GM19023 (cell line): ENCODE measurements around the gene MPRIP.
"Not testable (repeated sequence)": the region's sequence is repeated elsewhere in the genome, so short reads cannot be mapped to it uniquely, and the experiment has no call there.

ENCODE experiments used
- ATAC-seq: cut with Tn5 transposase; IDR thresholded peaks from one replicate; pipeline ENCODE4 v1.9.1; 2021; ENCODE audit warnings: mild to moderate bottlenecking, moderate library complexity; ENCODE audit not compliant: unreplicated experiment

The MPRIP gene

GRCh38 chr17:17122781-17123483 lies 80.7 kb downstream of the MPRIP start:
- no peak for ATAC-seq

GRCh38 chr17:17124341-17124740 lies 82.1 kb downstream of the MPRIP start:
- ATAC-seq: no peak

DNA sequence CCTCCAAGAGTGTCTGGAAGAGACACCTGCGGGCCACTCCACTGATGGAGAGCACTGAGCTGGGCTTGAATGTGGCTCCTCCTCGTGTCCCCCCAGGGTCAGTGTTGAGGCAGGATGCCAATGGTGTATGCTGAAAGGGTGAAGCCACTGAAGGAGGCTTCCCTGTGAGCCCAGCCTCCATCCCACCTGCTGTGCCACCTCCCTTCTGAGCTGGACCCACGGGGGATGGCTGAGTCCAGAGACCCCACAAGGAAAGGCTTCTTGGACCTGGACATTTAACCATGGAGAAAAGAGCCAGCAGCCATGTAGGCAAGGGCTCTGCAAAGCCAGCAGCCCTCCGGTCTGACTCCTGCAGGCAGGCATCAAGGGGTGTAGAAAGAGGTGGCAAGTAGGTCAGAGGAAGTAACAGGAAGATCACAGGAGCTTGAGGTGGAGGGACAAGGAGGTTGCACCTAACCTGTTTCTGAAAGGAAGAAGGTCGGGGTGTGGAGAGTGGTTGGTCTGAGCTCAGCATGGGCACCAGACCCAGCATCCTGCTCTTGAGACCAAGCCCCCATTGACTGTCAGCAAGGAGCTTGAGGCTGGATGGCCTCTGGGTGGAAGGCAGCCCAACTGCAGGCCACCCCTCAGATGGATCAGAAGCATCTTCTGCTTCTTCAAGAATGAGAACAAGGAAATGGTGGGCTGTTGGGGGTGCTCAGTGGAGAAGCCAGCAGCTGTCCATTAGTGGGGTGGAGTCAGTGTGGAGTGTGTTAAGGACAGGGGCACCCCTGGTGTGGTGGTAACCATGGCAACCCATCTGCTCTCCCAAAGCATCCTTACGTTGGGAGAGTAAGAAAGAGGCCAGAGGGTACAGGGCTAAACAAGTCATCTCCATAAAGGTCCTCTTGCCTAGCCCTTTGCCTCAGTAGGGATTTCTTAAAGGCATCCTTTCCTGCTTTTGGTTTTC lies 83.2 kb downstream of the MPRIP start:
- ATAC-seq: no peak

DNA sequence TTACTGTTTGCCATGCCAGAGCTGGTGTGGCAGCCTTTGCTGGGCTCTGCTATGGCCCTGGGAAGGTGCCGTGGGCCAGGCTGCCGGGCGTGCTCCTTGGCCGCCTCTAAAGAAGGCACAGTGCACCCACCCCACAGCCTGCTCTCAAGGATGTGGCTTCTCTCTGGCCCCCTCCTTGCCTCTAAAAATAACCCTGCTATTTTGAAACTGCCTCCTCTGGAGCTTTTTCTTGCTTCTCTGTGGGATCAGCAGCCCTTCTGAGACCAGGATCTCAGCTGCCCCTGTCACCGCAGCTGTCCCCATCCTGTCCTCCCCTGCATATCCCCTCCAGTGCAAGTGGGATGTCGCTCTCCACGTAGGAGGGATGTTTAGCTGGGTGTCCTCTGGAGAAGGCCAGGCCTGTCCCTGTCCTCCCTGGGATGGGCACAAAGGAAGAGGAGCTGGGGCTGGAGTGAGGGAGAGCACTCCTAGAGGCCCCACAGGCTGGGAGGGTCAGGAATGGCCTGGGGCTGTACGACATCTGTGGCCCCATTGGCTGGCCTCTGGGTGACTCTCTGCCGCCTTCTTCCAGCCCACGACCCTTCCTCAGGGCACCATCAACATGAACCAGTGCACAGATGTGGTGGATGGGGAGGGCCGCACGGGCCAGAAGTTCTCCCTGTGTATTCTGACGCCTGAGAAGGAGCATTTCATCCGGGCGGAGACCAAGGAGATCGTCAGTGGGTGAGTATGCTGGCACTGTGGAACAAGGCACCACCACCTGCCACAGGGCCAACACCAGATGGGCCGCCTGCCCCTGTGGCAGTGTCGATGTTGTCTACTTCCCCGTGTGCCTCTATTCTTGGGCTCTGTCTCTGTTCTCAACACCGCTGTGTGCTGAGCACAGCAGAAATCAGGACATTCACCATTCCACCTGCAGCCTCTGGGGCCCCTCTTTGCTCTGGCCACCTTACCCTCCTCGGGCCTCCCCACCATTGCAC lies 84.2 kb downstream of the MPRIP start:
- ATAC-seq: no peak

DNA sequence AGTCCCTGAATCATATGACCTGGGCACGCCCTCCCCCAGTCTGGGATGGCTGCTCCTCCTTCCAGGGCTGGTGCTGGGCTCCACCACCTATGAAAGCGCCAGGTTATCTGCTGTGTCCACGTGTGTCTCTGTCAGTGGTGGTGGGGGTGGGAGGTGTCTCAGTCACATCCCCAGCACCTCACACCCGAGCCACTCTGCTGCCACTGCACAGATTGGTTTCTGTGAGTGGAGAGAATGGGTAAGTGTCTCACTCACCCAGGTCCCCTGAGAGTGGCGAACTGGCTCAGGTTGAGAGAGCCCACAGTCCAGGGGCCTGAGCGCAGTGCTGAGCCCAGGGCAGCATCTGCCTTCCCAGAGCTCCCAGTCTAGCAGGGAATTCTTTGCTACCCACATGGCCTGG lies 84.9 kb downstream of the MPRIP start:
- no peak for ATAC-seq

GRCh38 chr17:17127730-17128291 lies 85.6 kb downstream of the MPRIP start:
- no peak for ATAC-seq

- no peak for ATAC-seq
These were observed 86.3 kb downstream of the MPRIP start for GRCh38 chr17:17128476-17129075.

GRCh38 chr17:17129466-17129865 lies 87.2 kb downstream of the MPRIP start:
- ATAC-seq: no peak

DNA sequence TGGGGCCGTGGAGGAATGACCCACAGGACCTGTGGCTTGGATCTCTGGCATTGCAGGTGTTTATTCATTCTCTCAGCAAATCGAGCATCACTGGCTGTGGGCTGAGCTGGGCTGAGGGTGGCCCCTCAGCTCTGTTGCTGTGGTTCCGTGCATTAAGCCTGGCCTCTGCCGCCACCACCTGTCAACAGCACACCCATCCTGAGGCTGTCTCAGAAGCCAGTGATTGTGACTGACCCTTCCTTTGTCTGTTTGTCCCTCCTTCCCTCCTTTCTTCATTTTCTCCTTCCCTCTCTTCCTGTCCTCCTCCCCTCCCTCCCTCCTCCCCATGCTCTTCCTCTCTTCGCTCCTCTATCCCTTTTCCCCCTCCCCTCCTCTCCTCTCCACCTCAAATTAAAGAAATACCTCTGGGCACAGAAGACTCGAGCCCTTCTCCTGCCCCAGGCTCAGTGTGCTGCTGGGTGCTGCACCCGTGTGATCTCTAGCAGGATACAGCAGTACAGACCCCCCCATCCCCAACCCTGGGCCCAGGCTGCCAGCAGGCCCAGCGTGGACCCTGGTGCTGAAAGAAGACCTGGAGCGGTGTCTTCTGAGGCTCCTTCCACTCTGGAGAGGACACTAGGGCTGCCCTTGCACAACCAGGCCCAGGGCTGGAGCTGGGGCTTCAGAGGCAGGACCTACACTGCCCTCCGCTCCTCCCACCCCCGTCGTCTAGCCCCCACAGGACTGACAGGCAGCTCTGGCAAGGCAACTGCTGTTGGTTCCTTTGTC lies 88.0 kb downstream of the MPRIP start:
- no peak for ATAC-seq

GRCh38 chr17:17131839-17132238 lies 89.6 kb downstream of the MPRIP start:
- no peak for ATAC-seq

DNA sequence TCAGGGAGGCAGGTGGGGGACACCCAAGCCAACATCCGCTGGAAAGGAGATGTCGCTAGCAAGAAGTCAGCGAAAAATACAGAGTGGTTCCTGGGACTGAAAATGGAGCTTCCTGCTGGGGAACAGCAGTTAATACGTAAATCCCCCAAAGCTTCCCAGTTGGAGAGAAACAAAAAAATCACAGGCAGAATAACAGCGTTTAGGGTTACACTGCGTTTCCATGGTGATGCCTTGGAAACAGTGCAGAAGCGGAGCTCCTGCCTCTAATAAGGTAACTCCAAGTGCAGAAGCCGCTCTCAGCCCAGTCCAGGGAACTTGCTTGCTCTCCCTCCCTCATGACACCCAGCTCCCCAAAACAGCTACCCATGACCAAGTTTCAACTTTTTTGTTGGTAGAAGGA lies 90.5 kb downstream of the MPRIP start:
- ATAC-seq: no peak

GRCh38 chr17:17134051-17134956 lies 92.0 kb downstream of the MPRIP start:
- ATAC-seq: no peak

DNA sequence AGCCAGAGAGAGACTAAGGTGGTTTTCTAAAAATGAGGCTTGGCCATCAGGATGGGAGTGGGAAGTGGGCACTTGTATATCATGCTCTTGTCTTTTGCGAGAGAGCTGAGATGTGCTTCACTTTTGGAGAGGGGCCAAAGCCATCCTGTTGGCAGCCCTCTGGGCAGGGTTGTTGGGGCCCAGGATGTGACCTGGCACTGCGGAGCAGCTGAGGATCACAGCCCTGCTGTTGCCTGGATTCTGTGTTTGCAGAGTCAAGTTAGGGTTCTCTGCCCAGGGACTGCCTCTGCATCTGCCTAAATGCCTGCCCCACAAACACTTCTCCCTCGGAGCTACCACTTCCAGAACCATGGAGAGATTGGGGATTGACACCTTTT lies 92.7 kb downstream of the MPRIP start:
- no peak for ATAC-seq

DNA sequence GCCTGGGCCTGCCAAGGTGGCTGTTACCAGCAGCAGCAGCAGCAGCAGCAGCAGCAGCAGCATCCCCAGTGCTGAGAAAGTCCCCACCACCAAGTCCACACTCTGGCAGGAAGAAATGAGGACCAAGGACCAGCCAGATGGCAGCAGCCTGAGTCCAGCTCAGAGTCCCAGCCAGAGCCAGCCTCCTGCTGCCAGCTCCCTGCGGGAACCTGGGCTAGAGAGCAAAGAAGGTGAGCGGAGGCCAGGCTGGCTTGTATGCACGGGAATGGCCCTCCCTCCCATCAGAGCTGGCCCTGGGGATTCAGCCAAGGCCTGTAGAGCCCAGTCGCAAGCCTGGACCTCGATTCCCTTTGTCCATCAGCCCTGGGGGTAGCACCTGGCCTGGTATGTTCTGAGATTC lies 94.0 kb downstream of the MPRIP start:
- ATAC-seq: not testable (repeated sequence)

GRCh38 chr17:17137731-17138585 lies 95.7 kb downstream of the MPRIP start:
- no peak for ATAC-seq

- no peak for ATAC-seq
These were observed 97.8 kb downstream of the MPRIP start for GRCh38 chr17:17139972-17140589.

- ATAC-seq: no peak
These were observed 98.3 kb downstream of the MPRIP start for GRCh38 chr17:17140590-17140980.
